ENCODE data around the gene SMIM22.
A peak's percentile ranks its signal among the peaks of the same experiment; 100 is the strongest.

Gene SMIM22

DNA sequence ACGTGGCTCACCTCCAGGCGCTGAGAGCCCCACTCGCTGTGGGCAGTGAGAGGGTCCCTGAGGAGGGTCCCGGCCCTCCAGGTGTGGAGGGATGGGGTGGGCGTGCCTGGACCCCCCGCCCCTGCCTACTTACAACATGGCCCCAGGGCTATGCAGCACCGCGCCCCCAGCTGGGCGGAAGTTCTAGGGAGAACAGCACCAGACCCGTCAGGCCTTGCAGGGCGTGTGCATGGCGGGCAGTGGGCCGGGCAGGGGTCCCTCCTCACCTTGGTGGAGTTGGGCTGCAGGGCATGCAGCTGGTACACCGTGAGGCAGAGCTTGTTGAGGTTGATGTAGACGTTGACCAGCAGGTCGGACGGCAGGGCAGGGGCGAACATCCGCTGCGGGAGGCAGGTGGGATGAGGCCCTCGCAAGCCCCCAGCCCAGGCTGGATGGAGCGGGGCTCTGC, 2.7 kb downstream of the SMIM22 start:
- DNase-seq, result no peak

GRCh38 chr16:4798456-4798855, 3.3 kb downstream of the SMIM22 start:
- no peak for DNase-seq

- DNase-seq, result no peak
Measured at GRCh38 chr16:4799171-4799855, 4.1 kb downstream of the SMIM22 start.

DNA sequence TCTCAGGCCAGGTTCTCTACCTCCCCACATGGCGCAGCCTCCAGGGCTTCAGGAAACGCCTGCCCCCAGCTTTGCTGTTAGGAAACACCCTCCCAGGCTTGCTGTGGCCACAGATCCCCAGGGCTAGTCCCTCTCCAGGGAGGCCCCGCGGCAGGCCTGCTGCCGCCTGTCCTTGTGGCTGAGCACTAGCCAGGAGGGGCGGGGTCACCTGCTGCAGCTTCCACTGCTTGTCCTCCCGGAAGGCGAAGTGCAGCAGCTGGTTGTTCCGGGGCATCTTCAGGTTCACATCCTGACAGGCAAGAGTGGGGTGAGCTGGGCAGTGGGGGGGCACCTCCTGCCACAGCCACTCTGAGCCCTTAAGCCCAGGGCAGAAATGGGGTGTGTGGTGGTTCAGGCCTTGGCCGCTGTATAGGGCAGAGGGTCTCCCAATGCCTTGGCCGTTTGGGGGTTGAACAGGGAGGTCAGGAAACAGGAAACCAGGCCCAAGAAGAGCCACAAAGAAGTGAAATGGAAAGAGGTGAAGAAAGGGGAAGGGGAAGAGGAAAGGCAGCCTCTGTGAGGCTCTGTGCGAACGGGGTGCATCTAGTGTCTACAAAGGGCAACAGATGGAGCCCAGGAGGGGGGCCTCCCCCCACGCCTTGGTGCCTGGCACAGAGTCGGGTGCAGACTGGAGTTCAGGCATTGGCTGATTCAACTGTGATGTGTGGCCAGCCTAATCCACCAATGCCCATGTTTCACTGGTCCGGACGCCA, 5.3 kb downstream of the SMIM22 start:
- DNase-seq, result no peak

DNA sequence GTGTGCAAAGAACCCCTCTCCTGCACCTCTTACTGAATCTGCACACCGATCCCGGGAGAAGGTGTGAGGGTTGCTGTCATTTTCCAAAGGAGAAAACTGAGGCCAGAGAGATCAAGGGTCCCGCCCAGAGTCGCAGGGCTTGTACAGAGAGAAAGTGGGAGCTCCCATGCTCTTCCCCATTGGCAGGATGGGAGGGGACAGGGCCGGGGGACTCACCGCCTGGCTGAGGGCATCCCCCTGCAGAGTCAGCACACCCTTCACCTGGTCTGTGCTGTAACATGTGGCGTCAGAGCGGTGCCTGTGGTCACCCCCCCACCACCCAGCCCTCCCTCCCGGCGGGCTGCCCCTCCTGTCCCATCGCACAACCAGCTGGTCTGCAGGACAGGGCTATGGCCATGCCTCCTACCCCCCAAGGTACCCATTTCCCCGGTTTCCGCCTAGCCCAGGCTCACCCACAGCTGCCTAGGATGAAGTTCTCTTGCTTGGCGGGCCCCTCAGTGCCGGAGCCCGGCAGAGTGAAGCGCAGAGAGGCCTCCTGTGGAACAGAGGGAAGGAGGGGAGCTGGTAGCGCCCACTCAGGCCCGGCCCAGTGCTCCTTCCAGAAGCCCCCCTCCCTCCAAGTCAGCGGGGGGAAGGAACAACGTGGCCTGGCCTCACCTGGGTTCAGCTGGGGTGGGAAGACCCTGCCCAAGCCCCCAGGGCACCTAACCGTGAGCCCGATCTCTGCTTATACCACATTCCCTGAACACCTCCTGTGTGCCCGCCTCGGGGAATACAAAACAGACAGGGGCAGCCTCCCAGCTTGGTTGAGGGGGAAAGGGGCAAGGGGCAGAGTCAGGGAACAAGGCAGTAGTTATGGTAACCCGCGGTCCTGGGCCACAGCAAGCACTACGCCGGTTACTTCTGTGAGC, 6.1 kb downstream of the SMIM22 start:
- DNase-seq, result no peak

DNA sequence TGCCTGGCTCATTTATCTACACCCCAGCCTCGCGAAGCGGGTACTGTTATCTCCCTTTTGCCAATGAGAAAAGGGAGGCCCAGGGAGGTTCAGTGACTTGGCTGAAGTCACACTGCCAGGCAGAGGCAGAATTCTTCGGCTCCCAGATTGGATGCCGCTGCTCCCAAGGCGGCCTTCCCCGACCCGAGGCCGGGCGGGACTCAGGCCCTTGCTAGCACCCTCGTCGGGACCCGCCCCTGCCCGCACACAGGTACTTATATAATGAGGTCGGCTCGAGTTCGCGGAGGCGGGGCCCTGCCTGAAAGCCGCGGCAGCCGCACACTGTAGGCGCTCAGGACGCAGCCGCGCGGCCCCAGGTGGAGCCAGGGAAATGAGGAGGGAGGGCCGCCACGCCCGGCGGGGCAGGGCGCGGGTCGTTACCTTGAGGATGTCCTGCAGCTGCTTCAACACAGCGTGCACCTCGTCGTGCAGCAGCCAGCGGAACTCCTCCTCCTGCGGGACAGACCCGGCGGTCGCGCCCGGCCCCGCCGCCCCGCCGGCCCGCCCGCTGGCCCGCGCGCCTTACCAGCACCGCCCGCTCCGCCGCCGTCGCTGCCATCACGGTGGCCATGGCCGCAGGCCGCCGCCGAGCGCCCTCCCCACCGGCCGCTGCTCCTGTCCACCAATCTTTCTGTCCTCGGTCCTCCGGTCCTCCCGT, 6.9 kb downstream of the SMIM22 start, which contains the start of gene ROGDI:
TSS of gene ROGDI (minus strand) at position 672 of the 697 bp plus-strand sequence. CDS start at position 610, 62 bp downstream.
- DNase-seq, result peak; percentile 77

- peak; percentile 92 for DNase-seq
Measured at GRCh38 chr16:4802659-4803287, 7.6 kb downstream of the SMIM22 start.

- DNase-seq, result no peak
Measured at GRCh38 chr16:4803401-4803844, 8.3 kb downstream of the SMIM22 start.

DNA sequence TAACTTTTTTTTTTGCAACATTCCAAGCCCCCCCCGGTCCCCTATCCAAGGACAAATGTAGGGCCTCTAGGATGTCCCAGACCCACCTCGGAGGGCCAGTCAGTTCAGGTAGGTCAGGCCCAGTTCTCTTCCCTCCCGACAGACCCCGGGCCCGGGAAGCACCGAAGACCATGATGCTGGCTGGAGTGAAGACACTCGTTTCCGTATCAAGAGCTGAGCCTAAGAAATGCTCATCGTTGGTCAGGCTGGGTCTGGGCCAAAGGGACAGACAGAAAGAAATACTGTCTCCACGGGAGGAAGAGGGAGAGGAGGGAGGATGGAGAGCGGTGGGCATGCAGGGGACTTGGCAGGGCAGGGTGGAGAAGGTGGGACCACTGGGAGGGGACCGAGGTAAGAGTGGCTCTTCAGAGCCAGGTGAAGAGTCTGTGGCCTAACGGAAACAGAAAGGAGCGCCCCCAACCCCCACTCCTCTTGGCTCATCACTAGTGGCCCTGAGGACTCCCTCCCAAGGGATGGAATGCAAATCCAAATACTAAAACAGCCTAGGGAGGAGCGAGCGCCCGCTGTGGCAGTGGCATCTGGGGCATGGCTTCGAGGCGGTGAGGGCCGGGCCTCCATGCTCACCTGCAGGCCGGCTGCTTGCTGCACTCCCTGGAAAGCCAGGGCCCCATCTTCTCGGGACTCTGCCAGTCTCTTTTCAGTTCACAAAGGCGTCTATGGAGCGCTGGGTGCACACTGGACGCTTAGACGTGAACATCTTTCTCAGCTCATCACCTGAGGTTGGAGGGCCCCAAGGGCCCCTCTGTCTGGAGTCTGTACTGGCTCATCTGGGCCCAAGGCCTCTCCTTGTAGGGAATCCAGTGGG, 9.0 kb downstream of the SMIM22 start:
- DNase-seq, result no peak

GRCh38 chr16:4805231-4805630, 10.1 kb downstream of the SMIM22 start:
- DNase-seq, result no peak

DNA sequence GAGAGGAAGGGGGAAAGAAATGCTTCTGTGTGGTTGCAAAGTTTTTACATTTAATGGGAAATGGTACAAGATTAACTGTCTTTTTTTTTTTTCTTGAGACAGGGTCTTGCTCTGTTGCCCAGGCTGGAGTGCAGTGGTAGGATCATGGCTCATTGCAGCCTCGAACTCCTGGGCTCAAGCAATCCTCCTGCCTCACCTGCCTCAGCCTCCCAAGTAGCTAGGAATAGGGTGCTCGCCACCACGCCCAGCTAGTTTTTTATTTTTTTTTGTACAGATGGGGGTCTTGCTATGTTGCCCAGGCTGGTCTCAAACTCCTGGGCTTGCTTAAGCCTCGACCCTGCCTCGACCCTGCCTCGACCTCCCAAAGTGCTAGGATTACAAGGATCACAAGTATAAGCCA, 11.1 kb downstream of the SMIM22 start:
- DNase-seq, result no peak

DNA sequence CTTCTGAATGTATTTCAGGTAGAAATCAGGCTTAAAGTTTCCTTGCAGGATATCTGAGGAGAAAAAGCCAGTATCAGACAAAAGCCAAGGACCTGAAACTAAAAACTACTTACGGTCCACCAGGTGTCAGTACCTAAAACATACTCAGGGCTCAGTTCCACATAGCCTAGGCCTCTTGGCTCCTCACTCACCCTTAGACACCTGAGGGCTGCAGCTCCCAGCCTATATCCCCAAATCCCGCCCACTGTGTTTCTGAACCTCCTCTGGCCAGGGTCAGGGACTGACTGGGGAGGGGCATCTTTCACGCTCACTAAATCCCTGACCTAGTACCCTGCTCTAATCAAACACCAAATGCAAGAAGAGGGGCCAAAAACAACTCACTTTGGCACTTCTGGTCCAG, 16.1 kb downstream of the SMIM22 start:
- no peak for DNase-seq

DNA sequence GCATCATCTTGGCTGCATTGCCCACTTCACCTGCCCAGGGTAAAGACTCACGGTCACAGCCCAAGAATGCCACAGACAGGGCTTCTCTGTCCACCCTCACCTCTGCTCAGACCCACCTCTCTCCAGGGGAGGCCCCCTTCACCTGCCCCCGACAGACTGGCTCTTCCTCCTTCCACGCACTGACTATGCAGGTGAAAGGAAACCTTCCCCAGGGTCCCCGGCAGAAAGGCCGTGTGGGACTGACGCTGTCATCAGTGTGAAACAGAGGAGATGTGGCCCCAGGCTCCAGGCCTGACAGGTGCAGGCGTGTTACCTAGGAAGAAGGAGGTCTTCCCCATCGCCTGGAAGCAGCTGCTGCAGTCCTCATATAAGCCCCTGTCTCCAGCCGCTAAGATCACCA, 16.6 kb downstream of the SMIM22 start:
- no peak for DNase-seq

GRCh38 chr16:4813251-4814003, 18.3 kb downstream of the SMIM22 start:
- DNase-seq, result no peak

GRCh38 chr16:4814046-4814445, 18.9 kb downstream of the SMIM22 start:
- DNase-seq, result no peak

DNA sequence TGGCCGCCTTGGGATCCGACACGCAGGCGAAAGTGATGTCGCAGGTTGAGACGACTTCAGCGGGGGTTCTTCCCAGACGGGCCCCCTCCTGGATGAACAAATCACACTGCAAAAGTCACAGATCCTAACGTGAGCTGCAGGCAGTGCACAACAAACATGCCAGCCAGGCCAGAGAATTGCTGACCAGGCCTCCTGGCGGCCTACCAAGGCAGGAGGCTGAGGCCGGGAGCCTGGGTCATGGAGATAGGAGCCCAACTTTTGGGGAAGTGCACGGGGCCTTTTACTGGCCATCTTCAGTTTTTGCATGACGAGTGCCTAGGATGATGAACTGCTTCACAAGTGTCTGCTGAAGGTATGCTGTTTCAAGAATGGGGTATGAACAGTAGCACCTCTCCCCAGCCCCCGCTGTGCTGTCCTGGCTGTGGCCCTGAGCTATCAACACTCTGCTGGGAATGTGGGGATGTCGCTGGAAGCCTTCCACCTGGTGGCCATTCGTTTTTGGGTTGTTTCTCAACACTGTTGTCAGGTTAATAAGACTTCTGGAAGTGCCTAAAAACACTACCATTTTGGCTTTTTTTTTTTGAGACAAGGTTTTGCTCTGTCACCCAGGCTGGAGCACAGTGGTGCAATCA, 19.5 kb downstream of the SMIM22 start:
- no peak for DNase-seq

DNA sequence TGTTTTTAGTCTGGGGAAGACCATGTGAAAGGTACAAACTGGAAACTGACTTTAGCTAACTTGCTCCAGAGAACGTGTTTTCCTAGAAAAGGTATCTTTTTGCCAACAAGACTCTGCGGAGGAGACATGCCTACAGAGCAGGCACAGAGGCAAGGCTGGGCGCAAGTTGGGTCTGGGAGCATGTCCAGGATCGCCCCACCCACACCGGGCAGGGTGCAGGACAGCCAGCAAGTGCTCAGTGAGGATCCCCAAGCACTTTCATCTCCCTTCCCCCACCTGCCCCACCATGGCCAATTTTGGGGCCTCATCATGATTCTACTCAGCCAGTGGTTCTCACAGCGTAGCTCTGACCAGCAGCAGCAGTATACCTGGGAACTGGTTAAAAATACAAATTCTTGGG, 25.5 kb downstream of the SMIM22 start:
- no peak for DNase-seq

DNA sequence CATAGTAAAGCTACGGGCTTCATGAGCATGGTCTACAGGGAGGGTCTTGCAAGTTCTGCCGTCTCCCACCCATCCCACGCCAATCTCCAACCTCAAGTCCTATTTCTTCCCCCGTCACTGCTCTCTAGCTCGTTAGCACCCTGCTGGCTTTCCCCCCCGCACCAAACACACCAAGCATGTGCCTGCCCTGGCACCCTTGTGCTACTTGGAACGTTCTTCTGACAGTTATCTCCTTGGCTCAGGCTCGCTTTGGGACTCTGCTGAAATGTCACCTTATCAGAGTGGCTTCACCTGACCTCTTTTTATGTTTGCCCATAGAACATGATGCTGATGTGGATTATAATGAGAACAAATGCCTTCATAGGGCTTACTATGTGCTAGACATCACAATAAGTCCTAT, 30.0 kb downstream of the SMIM22 start:
- DNase-seq, result no peak

DNA sequence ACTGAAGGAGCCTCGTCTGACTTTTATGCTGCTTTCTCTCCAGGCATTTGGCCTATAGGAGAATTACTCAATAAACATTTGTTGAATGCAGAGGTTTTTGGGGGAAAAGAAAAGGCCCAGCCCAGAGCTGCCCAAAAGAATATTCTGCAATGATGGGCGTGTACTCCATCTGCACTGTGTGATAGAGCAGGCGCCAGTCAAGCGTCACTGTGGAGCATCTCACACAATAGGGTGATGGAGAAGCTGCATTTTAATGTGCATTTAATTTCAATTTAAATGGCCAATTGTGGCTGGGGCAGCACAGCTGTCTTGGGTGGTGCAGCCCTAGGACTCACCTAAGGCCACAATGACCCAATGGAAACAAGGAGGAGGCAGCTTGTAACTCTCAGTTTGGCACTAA, 31.4 kb downstream of the SMIM22 start:
- no peak for DNase-seq

- no peak for DNase-seq
Measured at GRCh38 chr16:4826980-4827379, 31.8 kb downstream of the SMIM22 start.

All from activated CD4-positive, alpha-beta T cell treated with anti-CD3 and anti-CD28 coated beads, Interleukin-2, Interleukin-6, amounts not matched to agents 100 ng/mL and 50 ng/mL, durations not matched to agents 16 hours and 8 hours (primary cell).